ENCODE data around the gene SMIM33.
"Not testable (repeated sequence)": the region's sequence is repeated elsewhere in the genome, so short reads cannot be mapped to it uniquely, and the experiment has no call there.

Gene SMIM33

DNA sequence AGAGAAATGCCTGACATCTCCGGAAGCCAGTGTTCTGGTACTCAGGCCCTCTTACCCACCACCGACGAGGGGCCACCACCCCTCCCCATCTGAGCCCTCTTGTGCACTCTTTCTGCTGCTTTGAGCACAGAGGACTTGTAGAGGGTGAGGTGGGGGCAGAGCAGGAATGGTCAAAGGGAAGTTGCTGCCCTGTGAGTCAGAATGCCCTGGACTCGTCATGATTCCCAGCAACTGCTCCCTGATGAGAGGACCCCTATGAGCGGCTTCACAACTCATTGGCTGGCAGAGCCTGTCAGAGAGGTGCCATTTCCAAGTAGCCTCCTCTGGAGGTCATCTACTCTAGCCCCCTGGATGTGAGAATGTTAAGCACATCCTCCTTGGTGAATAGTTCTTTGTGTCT lies 9.1 kb upstream of the SMIM33 start:
- Histone ChIP-seq H3K9ac (ENCODE audit: low read depth, low read length) (no peak overlapping the region), H3K36me3 (ENCODE audit: insufficient read depth, low read length) (no peaks in the 10 kb centered on the region), H3K9me3 (ENCODE audit: control insufficient read depth, insufficient read depth, low read length) (no peaks in the 10 kb centered on the region), H3K4me1 (ENCODE audit: insufficient read depth, low read length) (peaks cover 40% of the 10 kb centered on the region)

- Histone ChIP-seq H3K9me3 (ENCODE audit: control insufficient read depth, insufficient read depth, low read length) (no peaks in the 10 kb centered on the region), H3K36me3 (ENCODE audit: insufficient read depth, low read length) (no peaks in the 10 kb centered on the region), H3K9ac (ENCODE audit: low read depth, low read length) (no peak within 1 kb of the TSS; the same call in 1 of the 2 replicates), H3K4me1 (ENCODE audit: insufficient read depth, low read length) (peaks cover 40% of the 10 kb centered on the region)
Observed at GRCh38 chr5:139462586-139463276, 8.1 kb upstream of the SMIM33 start, which contains the start of gene ECSCR. ECSCR (minus strand) TSS chr5:139462743; CDS start chr5:139462670, 73 bp downstream.

GRCh38 chr5:139468421-139468931 lies 2.3 kb upstream of the SMIM33 start:
- Histone ChIP-seq H3K4me1 (ENCODE audit: insufficient read depth, low read length) (peaks cover 16% of the 10 kb centered on the region), H3K36me3 (ENCODE audit: insufficient read depth, low read length) (no peaks in the 10 kb centered on the region), H3K9ac (ENCODE audit: low read depth, low read length) (no peak overlapping the region), H3K9me3 (ENCODE audit: control insufficient read depth, insufficient read depth, low read length) (no peaks in the 10 kb centered on the region)

DNA sequence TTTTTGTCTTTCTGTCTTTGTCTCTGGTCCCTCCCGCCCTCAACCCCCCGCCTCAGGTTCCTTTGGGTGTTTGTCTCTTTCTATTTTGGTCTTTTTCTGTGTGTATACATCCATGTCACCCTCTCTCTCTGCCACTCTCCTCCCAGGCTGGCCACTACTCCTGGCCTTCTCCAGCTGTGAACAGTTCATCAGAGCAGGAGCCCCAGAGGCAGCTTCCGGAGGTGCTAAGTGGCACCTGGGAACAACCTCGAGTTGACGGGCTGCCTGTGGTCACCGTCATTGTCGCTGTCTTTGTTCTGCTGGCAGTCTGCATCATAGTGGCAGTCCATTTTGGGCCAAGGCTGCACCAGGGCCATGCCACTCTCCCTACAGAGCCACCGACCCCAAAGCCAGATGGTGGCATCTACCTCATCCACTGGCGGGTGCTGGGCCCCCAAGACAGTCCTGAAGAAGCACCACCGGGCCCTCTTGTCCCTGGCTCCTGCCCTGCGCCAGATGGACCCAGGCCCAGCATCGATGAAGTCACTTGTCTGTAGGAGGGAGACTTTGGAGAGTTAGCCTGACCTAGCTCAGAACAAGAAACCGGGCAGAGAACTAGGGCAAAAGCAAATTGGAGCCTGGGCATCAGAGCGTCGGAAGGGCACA lies 1.7 kb downstream of the SMIM33 start:
- Histone ChIP-seq H3K9me3 (ENCODE audit: control insufficient read depth, insufficient read depth, low read length) (no peaks in the 10 kb centered on the region), H3K36me3 (ENCODE audit: insufficient read depth, low read length) (no peaks in the 10 kb centered on the region), H3K9ac (ENCODE audit: low read depth, low read length) (no peak overlapping the region), H3K4me1 (ENCODE audit: insufficient read depth, low read length) (peaks cover 20% of the 10 kb centered on the region)

GRCh38 chr5:139473105-139473504 lies 2.3 kb downstream of the SMIM33 start:
- Histone ChIP-seq H3K4me1 (ENCODE audit: insufficient read depth, low read length) (peaks cover 20% of the 10 kb centered on the region), H3K36me3 (ENCODE audit: insufficient read depth, low read length) (no peaks in the 10 kb centered on the region), H3K9me3 (ENCODE audit: control insufficient read depth, insufficient read depth, low read length) (no peaks in the 10 kb centered on the region), H3K9ac (ENCODE audit: low read depth, low read length) (no peak overlapping the region)

GRCh38 chr5:139473565-139473964 lies 2.8 kb downstream of the SMIM33 start:
- Histone ChIP-seq H3K9ac (ENCODE audit: low read depth, low read length) (no peak overlapping the region), H3K36me3 (ENCODE audit: insufficient read depth, low read length) (no peaks in the 10 kb centered on the region), H3K4me1 (ENCODE audit: insufficient read depth, low read length) (peaks cover 20% of the 10 kb centered on the region), H3K9me3 (ENCODE audit: control insufficient read depth, insufficient read depth, low read length) (no peaks in the 10 kb centered on the region)

DNA sequence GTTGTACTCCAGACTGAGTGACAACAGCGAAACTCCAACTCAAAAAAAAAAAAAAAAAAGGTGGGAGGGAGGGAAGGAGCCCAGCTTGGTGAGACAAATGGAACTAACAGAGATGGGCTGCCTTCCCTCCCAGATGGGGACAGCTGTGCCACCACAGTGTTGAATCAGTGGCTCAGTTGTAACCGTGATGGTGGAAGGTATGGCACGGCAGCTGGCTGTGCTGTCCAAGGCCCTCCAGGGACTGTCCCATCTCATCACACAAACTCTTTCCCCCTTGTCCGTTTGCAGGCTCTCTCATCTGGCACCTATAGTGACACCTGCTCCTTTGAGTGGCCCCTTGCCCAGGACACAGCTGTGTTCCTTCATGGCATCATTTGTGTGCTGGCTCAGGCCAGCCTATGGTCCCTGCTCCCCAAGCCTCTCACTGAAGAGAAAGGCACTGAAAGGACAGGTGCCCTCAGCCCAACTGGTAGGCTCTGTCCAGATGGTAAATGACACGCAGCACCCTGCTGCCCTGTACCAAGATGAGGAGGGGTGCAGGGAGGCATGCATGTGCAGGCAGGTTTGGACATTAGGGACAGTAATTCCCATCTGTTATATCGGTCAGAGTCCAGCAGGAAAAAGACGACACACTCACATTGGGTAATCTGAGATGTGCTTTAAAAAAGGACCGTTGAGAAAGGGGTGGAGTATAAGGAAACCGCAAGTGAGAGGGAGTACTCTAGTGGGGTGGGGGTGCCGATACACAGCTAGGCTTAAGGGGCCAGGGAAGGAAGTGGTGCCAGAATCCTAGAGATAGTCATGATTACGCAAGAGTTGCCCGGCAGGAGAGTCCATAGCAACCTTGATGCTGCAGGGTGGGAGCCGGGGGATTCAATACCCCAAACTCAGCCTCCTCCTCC lies 4.3 kb downstream of the SMIM33 start:
- peaks cover 20% of the 10 kb centered on the region for H3K4me1 ChIP-seq (ENCODE audit: insufficient read depth, low read length)
- H3K9me3 ChIP-seq (ENCODE audit: control insufficient read depth, insufficient read depth, low read length) = no peaks in the 10 kb centered on the region
- H3K36me3 ChIP-seq (ENCODE audit: insufficient read depth, low read length) = no peaks in the 10 kb centered on the region
- H3K9ac ChIP-seq (ENCODE audit: low read depth, low read length) = no peak overlapping the region

DNA sequence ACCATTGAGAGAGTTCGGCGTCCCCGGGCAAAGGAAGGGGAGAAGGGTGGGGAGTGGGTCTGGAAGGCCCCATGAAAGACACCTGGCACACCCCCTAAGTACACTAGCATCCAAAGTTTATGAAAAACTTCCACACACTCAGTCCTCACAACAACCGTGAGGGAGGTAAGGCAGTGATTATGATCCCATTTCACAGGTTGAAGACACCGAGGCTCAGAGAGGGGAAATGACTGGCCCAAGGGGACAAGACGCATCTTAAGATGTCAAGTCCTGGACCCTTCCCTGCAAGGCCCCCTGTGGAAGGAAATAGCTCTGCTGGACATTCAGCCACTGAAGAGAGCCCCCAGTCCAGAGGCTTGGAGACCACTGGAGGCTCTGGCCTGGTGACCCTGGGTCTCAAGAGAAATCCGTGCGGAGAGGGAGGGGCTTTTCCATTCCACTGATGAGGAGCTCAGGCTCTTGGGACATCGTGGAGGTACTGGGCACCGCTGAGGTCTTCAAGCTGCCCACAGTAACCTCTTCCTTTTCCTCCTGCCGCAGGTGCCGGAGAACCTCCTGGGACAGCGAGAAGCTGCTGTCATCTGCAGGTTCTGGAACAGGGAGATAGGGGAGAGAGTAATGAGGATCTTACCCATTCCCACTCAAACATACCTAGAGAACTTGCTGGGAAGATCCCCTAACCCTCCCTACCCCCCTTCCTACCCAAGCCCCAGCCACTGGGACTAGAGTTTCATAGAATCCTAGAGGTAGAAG lies 5.2 kb downstream of the SMIM33 start:
- Histone ChIP-seq H3K9ac (ENCODE audit: low read depth, low read length) (no peak overlapping the region), H3K4me1 (ENCODE audit: insufficient read depth, low read length) (peaks cover 20% of the 10 kb centered on the region), H3K9me3 (ENCODE audit: control insufficient read depth, insufficient read depth, low read length) (no peaks in the 10 kb centered on the region), H3K36me3 (ENCODE audit: insufficient read depth, low read length) (no peaks in the 10 kb centered on the region)

DNA sequence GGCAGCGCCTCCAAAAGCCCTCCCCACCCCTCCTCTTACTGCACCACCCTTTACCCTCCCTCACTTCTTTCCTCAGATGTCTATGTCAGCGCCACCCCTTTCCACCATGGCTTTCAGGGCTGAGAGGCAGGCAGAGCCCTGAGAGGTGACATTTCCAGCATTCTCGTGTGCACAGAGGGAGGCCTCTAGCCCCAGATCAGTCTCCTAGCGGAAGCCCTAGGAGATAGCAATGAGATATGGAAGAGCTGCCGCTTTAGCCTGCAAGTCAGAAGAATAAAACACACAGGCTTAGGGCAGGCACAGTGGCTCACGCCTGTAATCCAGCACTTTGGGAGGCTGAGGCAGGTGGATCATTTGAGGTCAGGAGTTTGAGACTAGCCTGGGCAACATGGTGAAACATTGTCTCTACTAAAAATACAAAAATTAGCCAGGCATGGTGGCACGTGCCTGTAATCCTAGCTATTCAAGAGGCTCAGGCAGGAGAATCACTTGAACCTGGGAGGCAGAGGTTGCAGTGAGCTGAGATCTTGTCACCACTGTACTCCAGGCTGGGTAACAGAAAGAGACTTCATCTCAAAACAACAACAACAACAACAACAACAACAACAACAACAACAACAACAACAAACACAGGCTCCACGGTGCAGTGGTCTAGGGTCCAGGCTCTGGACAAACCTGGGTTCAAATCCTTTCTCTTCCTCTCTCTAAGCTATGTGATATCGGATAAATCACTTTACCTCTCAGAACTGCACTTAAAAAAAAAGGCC lies 8.0 kb downstream of the SMIM33 start:
- H3K36me3 ChIP-seq (ENCODE audit: insufficient read depth, low read length); H3K9ac ChIP-seq (ENCODE audit: low read depth, low read length); H3K4me1 ChIP-seq (ENCODE audit: insufficient read depth, low read length); H3K9me3 ChIP-seq (ENCODE audit: control insufficient read depth, insufficient read depth, low read length): not testable (repeated sequence)

GRCh38 chr5:139479729-139480128 lies 8.9 kb downstream of the SMIM33 start:
- H3K4me1 ChIP-seq (ENCODE audit: insufficient read depth, low read length); H3K36me3 ChIP-seq (ENCODE audit: insufficient read depth, low read length); H3K9ac ChIP-seq (ENCODE audit: low read depth, low read length); H3K9me3 ChIP-seq (ENCODE audit: control insufficient read depth, insufficient read depth, low read length): not testable (repeated sequence)

DNA sequence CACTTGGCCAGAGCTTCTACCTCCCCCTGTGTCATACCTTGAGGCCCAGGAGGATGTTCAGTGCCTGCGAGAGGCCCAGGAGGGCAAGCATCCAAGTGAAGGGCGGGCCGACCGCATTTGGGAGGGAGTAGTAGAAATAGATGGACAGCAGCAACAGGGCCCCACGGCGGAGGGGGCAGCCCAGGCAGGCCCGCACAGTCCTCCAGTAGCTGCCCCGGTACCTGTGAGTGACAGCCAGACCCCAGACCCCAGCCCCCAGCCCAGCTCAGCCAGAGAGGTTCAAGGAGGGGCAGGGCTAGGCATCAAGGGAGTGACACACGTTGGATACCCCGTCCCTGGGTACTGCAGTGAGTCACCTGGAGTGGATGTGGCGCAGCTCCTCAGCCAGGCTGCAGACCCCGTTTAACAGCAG lies 10.3 kb downstream of the SMIM33 start:
- no peaks in the 10 kb centered on the region for H3K36me3 ChIP-seq (ENCODE audit: insufficient read depth, low read length)
- no peak overlapping the region for H3K9ac ChIP-seq (ENCODE audit: low read depth, low read length)
- H3K9me3 ChIP-seq (ENCODE audit: control insufficient read depth, insufficient read depth, low read length) = no peaks in the 10 kb centered on the region
- peaks cover 4% of the 10 kb centered on the region; the same call in 1 of the 2 replicates for H3K4me1 ChIP-seq (ENCODE audit: insufficient read depth, low read length)

DNA sequence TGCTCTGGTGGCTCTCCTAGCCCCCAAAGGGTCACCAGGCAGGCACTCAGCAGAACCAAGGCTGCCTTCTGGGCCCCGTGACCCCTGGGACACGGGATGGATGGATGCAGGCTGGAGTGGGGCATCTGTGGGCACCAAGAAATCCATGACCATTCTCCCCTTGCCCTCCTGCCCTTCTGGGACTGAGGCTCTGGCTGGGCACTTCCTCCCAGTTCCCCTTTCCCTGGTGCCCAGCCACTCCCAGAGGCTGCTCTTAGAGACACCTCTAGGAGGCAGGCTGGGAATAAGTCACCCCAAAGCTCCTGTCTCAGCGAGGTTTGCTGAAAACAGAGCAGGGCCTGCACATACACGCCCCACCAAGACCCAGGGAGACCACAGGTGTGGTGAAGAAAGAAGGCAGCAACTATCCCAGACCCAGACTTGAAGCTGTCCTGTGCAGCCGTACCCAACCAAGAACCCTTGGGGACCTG lies 10.8 kb downstream of the SMIM33 start:
- Histone ChIP-seq H3K36me3 (ENCODE audit: insufficient read depth, low read length) (no peaks in the 10 kb centered on the region), H3K9ac (ENCODE audit: low read depth, low read length) (no peak overlapping the region), H3K9me3 (ENCODE audit: control insufficient read depth, insufficient read depth, low read length) (no peaks in the 10 kb centered on the region), H3K4me1 (ENCODE audit: insufficient read depth, low read length) (peaks cover 4% of the 10 kb centered on the region; the same call in 1 of the 2 replicates)

All from ES-I3 (cell line).